GM10266 (cell line): ENCODE measurements around the gene BLOC1S3.
"Not testable (repeated sequence)": the region's sequence is repeated elsewhere in the genome, so short reads cannot be mapped to it uniquely, and the experiment has no call there.

ENCODE experiments used
- DNase-seq: peaks from one replicate; pipeline ENCODE4 v3.0.0; 2012; ENCODE audit errors: extremely low spot score
- TF ChIP-seq, protein P1 (sequence below): IDR thresholded peaks from 2 replicates; pipeline ENCODE4 v1.5.1; 2012; ENCODE audit warnings: mild to moderate bottlenecking, low read depth; ENCODE audit not compliant: control insufficient read depth, insufficient read depth; ENCODE audit errors: missing control alignments

Gene BLOC1S3

DNA sequence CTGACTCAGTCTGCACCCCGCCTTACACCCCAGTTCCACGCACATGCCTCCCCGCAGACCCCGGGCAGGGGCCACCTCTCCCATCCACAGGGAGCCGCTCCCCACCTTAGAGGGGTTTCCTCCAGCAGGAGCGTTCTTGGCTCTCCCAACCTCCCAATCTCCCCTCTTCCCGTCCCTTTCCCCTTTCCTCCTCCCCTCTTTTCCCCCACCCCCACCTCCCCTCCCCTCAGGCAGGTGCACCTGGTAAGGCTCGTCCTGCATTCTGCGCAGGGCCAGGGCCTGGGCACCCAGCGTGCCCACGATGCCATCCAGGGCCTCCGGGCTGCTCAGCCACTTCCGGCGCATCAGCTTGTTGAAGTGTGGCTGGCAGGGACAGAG, 39.4 kb downstream of the BLOC1S3 start:
- TF ChIP-seq, protein P1, sequence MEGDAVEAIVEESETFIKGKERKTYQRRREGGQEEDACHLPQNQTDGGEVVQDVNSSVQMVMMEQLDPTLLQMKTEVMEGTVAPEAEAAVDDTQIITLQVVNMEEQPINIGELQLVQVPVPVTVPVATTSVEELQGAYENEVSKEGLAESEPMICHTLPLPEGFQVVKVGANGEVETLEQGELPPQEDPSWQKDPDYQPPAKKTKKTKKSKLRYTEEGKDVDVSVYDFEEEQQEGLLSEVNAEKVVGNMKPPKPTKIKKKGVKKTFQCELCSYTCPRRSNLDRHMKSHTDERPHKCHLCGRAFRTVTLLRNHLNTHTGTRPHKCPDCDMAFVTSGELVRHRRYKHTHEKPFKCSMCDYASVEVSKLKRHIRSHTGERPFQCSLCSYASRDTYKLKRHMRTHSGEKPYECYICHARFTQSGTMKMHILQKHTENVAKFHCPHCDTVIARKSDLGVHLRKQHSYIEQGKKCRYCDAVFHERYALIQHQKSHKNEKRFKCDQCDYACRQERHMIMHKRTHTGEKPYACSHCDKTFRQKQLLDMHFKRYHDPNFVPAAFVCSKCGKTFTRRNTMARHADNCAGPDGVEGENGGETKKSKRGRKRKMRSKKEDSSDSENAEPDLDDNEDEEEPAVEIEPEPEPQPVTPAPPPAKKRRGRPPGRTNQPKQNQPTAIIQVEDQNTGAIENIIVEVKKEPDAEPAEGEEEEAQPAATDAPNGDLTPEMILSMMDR, result no peak
- DNase-seq, result no peak

DNA sequence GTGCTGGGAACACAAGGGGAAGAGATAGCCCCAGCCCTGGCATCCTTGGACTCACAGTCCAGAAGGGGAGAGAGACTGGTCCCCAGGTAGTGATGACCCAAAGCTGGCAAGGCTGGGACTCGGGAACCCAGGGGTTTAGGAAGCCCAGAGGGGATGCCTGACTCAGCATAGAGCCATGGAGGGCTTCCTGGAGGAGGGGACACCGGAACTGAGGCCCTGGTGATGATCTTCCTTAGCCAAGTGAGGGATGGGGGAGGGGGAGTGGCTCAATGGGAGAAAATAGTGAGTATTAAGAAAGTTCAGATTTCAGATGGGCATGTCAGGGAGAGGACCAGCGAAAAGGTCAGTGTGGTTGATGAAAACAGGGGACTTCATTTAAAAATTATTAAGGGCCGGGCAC, 39.8 kb downstream of the BLOC1S3 start:
- TF ChIP-seq, protein P1, result no peak
- peak; percentile 4 for DNase-seq

DNA sequence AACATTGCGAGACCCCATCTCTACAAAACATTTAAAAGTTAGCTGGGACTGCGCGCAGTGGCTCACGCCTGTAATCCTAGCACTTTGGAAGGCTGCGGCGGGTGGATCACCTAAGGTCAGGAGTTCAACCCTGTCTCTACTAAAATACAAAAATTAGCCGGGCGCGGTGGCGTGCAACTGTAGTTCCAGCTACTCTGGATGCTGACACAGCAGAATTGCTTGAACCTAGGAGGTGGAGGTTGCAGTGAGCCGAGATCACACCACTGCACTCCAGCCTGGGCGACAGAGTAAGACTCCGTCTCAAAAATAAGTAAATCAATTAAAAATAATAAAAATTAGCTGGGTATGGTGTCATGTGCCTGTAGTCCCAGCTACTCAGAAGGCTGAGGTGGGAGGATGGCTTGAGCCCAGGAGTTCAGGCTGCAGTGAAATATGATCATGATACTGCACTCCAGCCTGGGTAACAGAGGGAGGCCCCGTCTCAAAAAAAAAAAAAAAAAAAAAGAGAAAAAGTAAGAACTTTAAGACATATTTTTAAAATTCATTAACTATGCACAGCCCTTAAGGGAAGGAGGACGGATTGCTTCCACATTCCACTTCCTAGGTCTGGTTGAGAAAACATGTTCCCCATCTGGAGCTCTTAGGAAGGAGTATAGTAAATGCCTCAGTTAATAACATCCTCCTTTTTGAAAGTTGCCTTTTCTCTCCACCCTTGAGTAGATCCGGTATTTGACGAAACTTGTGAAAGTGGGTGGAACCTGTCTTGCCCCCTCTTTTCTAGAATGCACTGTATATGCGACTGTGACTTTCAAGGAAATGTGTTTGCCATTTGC, 40.5 kb downstream of the BLOC1S3 start:
- TF ChIP-seq, protein P1, result no peak
- DNase-seq, result peak; percentile 10

DNA sequence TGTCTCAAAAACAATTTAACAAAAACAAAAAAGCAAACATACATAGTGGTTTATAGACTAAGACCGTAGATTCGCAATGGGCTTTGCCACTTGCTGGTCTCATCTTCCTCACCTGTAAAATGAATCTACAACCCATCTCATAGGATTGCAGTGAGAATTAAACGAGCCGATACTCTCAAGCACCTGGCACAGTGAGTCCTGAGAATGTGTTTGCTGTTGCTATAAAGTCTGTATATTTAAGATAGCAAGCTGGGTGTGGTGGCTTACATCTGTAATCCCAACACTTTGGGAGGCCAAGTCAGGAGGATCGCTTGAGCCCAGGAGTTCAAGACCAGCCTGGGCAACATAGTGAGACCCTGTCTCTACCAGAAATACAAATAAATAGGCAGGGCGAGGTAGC, 44.1 kb downstream of the BLOC1S3 start:
- TF ChIP-seq, protein P1, result no peak
- no peak for DNase-seq

DNA sequence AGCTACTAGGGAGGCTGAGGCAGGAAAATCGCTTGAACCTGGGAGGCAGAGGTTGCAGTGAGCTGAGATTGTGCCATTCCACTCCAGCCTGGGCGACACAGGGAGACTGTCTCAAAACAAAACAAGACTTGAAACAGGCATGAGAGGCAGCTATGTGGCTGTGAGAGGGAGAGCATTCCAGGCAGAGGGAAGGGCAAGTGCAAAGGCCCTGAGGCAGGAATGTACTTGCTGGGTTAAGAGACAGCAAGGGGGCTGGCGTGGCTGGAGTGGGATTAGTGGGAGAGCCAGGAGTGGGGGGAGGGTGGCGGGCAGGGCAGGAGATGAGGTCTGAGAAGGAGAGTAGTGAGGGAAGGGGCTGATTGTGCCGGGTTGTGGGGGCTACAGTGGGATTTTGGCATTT, 45.3 kb downstream of the BLOC1S3 start:
- DNase-seq, result no peak
- TF ChIP-seq, protein P1, result no peak

DNA sequence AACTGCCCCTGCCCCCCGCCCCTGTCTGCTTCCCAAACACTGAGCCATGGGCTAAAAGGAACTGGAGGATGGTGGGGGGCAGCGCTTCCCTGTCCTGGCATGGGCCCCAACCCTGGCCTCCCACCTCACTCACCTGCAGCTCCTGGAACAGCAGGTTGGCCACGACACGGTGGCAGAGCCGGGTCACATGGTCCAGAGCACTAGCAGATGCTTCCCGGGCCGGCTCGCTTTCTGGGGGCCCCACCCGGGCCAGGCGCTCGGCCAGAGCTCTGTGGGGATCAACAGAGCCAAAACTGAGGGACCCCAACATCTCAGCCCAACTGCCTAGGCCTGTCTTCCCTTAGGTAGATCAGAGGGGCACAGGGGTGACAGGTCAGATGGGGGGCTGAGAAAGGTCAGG, 46.1 kb downstream of the BLOC1S3 start:
- TF ChIP-seq, protein P1, result no peak
- DNase-seq, result no peak

DNA sequence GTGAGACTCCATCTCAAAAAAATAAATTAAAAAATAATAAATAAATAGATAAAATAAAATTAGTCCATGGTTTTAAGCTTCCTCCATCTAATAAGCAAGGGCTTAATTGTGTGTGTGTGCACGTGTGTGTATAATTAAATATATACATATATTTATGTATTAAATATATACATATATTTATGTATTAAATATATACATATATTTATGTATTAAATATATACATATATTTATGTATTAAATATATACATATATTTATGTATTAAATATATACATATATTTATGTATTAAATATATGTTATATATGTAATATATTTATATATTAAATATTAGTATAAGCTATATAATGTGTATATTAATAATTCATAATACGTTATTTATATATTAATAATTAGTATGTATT, 50.5 kb downstream of the BLOC1S3 start:
- not testable (repeated sequence) for DNase-seq
